HuH-7.5 (cell line): ENCODE results near the gene CLSTN2.

Source experiments
- DNase-seq: peaks from one replicate; pipeline ENCODE4 v3.0.0; 2011; ENCODE audit warnings: low spot score

The CLSTN2 gene

GRCh38 chr3:140453750-140454149, 518.8 kb downstream of the CLSTN2 start:
- DNase-seq, result no peak

- DNase-seq, result no peak
Observed at GRCh38 chr3:140455521-140456214, 520.7 kb downstream of the CLSTN2 start.

GRCh38 chr3:140456974-140457373, 522.0 kb downstream of the CLSTN2 start:
- no peak for DNase-seq

- no peak for DNase-seq
Observed at GRCh38 chr3:140459462-140459861, 524.5 kb downstream of the CLSTN2 start.

- no peak for DNase-seq
Observed at GRCh38 chr3:140461250-140461649, 526.3 kb downstream of the CLSTN2 start.

GRCh38 chr3:140463355-140463754, 528.4 kb downstream of the CLSTN2 start:
- no peak for DNase-seq

GRCh38 chr3:140465988-140466387, 531.0 kb downstream of the CLSTN2 start:
- no peak for DNase-seq

GRCh38 chr3:140466535-140466934, 531.5 kb downstream of the CLSTN2 start:
- no peak for DNase-seq

GRCh38 chr3:140467104-140467577, 532.2 kb downstream of the CLSTN2 start:
- DNase-seq, result no peak

- no peak for DNase-seq
Observed at GRCh38 chr3:140467796-140468315, 532.9 kb downstream of the CLSTN2 start.

- no peak for DNase-seq
Observed at GRCh38 chr3:140468407-140468806, 533.4 kb downstream of the CLSTN2 start.

GRCh38 chr3:140469491-140469890, 534.5 kb downstream of the CLSTN2 start:
- no peak for DNase-seq

- DNase-seq, result no peak
Observed at GRCh38 chr3:140470211-140470610, 535.2 kb downstream of the CLSTN2 start.

- DNase-seq, result no peak
Observed at GRCh38 chr3:140470962-140471361, 536.0 kb downstream of the CLSTN2 start.

- no peak for DNase-seq
Observed at GRCh38 chr3:140472306-140473020, 537.5 kb downstream of the CLSTN2 start.

GRCh38 chr3:140487566-140487965, 552.6 kb downstream of the CLSTN2 start:
- no peak for DNase-seq

- no peak for DNase-seq
Observed at GRCh38 chr3:140493271-140493670, 558.3 kb downstream of the CLSTN2 start.

- no peak for DNase-seq
Observed at GRCh38 chr3:140494970-140495369, 560.0 kb downstream of the CLSTN2 start.

GRCh38 chr3:140497331-140497730, 562.3 kb downstream of the CLSTN2 start:
- no peak for DNase-seq

GRCh38 chr3:140499114-140499757, 564.3 kb downstream of the CLSTN2 start:
- no peak for DNase-seq

GRCh38 chr3:140500473-140500872, 565.5 kb downstream of the CLSTN2 start:
- DNase-seq, result no peak

- DNase-seq, result no peak
Observed at GRCh38 chr3:140501061-140501769, 566.2 kb downstream of the CLSTN2 start.
